ENCODE results near the gene POLD1. TPM values are rescaled to one million over a fixed set of nuclear protein-coding genes. Genes with fewer than 3 reads are reported as not detected.
A peak's percentile ranks its signal among the peaks of the same experiment; 100 is the strongest.

POLD1 gene
- total and polyA plus RNA-seq, 8 donors, result 26.0 to 58.3 (median 35.7) TPM

- Histone ChIP-seq H3K4me3 (no peak overlapping the region), H3K4me1 (peaks cover 0 to 22% of the 10 kb centered on the region in 2 donors), H3K27ac (no peak overlapping the region), H3K27me3 (peaks cover 0 to 6% of the 10 kb centered on the region in 2 donors), H3K36me3 (peaks cover 0 to 48% of the 10 kb centered on the region in 2 donors), H3K9me3 (no peaks in the 10 kb centered on the region)
- intact Hi-C loops (cut with DNase I), result loop anchor here in 1 of 2 donors (10.0 kb wide), 1 partner anchor 48 kb away; the partner anchor contains the start of gene NAPSA
- no peak for ATAC-seq
- no peak for TF ChIP-seq CTCF (IDR thresholded peaks at IDR 0.05)
- DNase-seq, result no peak
Observed at GRCh38 chr19:50412419-50412818, 28.3 kb downstream of the POLD1 start.

GRCh38 chr19:50413096-50413495, 28.9 kb downstream of the POLD1 start:
- no peak for DNase-seq
- Histone ChIP-seq H3K27me3 (peaks cover 2 to 12% of the 10 kb centered on the region in 2 donors), H3K4me3 (no peak overlapping the region), H3K36me3 (peaks cover 0 to 41% of the 10 kb centered on the region in 2 donors), H3K4me1 (peaks cover 0 to 24% of the 10 kb centered on the region in 2 donors), H3K27ac (no peak overlapping the region), H3K9me3 (no peaks in the 10 kb centered on the region)
- no peak for TF ChIP-seq CTCF (IDR thresholded peaks at IDR 0.05)
- ATAC-seq, result no peak
- intact Hi-C loops (cut with DNase I), result loop anchor here in 1 of 2 donors (10.0 kb wide), 1 partner anchor 48 kb away; the partner anchor contains the start of gene NAPSA

DNA sequence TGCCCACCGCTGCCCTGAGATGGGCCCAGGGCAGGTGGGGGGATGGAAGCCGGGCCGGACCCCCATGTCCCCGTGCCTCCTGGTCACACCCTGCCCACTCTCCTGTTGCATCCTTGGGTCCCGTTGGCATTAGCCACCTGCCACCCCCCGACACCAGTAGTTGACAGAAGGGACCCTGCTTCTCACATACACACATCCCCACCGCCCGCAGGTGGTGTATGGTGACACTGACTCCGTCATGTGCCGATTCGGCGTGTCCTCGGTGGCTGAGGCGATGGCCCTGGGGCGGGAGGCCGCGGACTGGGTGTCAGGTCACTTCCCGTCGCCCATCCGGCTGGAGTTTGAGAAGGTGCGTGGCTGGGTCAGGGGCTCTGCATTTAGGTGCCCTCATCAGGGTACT, 29.4 kb downstream of the POLD1 start:
- DNase-seq, result no peak
- peaks cover 0 to 28% of the 10 kb centered on the region in 2 donors for H3K4me1 ChIP-seq

GRCh38 chr19:50414864-50415660, 30.9 kb downstream of the POLD1 start:
- DNase-seq, result peak; percentile 33 to 96 (median 74)
- H3K9me3 ChIP-seq, result no peaks in the 10 kb centered on the region
- TF ChIP-seq CTCF (IDR thresholded peaks at IDR 0.05), result peak; percentile 90 to 94
- peak; percentile 92 for ATAC-seq
- H3K36me3 ChIP-seq, result peaks cover 0 to 21% of the 10 kb centered on the region in 2 donors
- H3K27ac ChIP-seq, result no peak overlapping the region
- H3K4me1 ChIP-seq, result peaks cover 0 to 32% of the 10 kb centered on the region in 2 donors
- peak overlapping the region in 1 of 2 donors; percentile 17 for H3K4me3 ChIP-seq
- peaks cover 18 to 32% of the 10 kb centered on the region in 2 donors for H3K27me3 ChIP-seq
- intact Hi-C loops (cut with DNase I), result loop anchor here in 1 of 2 donors (10.0 kb wide), 1 partner anchor 50 kb away; the partner anchor contains the start of gene NAPSA

More for the DNA sequence above, 29.4 kb downstream of the POLD1 start:
- Histone ChIP-seq H3K36me3 (peaks cover 0 to 36% of the 10 kb centered on the region in 2 donors), H3K9me3 (no peaks in the 10 kb centered on the region), H3K27me3 (peaks cover 5 to 17% of the 10 kb centered on the region in 2 donors), H3K27ac (no peak overlapping the region), H3K4me3 (no peak overlapping the region)
- intact Hi-C loops (cut with DNase I), result loop anchor here in 1 of 2 donors (10.0 kb wide), 1 partner anchor 49 kb away; the partner anchor contains the start of gene NAPSA
- no peak for TF ChIP-seq CTCF (IDR thresholded peaks at IDR 0.05)
- no peak for ATAC-seq

- H3K36me3 ChIP-seq, result peaks cover 0 to 17% of the 10 kb centered on the region in 2 donors
- peaks cover 0 to 32% of the 10 kb centered on the region in 2 donors for H3K4me1 ChIP-seq
- H3K9me3 ChIP-seq, result no peaks in the 10 kb centered on the region
- H3K4me3 ChIP-seq, result peak overlapping the region in 1 of 2 donors; percentile 17
- DNase-seq (peak in 2 of 4 donors; percentile 77 to 89), ATAC-seq (peak; percentile 54)
- no peak overlapping the region for H3K27ac ChIP-seq
- no peak for TF ChIP-seq CTCF (IDR thresholded peaks at IDR 0.05)
- H3K27me3 ChIP-seq, result peaks cover 18 to 36% of the 10 kb centered on the region in 2 donors
- intact Hi-C loops (cut with DNase I), result loop anchor here in 1 of 2 donors (10.0 kb wide), 1 partner anchor 51 kb away; the partner anchor contains the start of gene NAPSA
Observed at GRCh38 chr19:50415661-50416033, 31.5 kb downstream of the POLD1 start.

Measured in left lung (tissue), 10 donors.